GM21717 (cell line): Measurements from ENCODE around the gene CUL4A.
A peak's percentile ranks its signal among the peaks of the same experiment; 100 is the strongest.

Experiments
- ATAC-seq: cut with Tn5 transposase; IDR thresholded peaks from one replicate; pipeline ENCODE4 v1.9.1; 2021; ENCODE audit warnings: mild to moderate bottlenecking, moderate library complexity; ENCODE audit not compliant: unreplicated experiment

CUL4A gene

DNA sequence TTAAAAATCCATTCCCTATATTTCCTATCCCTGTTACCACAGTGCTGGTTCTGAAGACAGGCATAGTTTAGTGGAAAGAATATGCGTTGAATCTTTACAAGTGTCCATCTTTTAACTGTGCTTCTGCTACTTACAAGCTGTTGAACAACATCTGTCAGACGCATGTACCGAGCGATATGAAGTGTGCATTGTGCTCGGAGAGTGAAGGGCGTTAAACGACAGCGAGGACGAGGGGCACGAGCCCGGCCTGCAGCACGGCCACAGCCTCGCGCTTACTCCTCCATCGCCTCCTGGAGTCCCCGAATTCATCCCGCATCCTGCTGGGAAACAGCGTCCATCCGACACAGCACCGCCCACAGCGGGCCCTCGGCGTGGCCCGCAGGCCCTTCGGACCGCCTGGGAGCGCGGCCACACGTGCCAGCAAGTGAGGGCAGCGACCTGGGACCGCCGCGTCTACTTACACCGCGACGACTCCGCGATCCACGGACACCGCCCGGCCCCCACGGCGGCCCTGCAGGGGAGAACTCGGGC is 1.5 kb upstream of the CUL4A start:
- ATAC-seq: peak; percentile 18

GRCh38 chr13:113208421-113209335 is 735 bp upstream of the CUL4A start, which contains the start of gene PCID2:
Gene PCID2, minus strand, starts transcription at chr13:113208669. Its CDS starts 35 bp downstream, at chr13:113208634.
- peak; percentile 80 for ATAC-seq

DNA sequence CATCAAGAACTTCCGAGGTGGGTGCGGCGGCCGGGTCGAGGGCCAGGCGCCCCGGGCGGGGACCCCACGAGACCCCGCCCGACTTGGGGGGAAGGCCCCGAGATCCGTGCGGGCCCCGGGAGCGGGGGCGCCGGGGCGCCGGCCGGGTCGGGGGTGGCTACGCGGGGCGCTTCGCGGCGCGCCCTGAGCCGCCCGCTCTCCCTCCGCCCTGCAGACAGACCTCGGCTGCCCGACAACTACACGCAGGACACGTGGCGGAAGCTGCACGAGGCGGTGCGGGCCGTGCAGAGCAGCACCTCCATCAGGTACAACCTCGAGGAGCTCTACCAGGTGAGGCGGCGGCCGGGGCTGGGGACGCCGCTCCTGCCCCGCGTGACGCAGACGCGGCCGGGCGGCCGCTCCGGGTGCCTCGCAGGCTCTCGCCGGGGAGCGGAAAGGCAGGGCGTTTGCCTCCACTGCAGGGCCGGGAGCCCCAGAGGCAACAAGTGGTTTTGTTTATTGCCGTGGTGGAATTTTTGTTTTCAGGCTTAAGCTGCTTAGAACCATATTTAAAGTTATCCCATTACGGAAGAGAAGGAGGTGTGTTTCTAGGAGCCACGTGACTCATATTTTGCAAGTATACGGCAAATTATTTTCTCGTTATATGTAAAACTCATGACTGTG is 477 bp downstream of the CUL4A start:
- ATAC-seq: peak; percentile 25

- no peak for ATAC-seq
Measured at GRCh38 chr13:113210833-113211232, 1.4 kb downstream of the CUL4A start.

GRCh38 chr13:113211774-113212173 is 2.4 kb downstream of the CUL4A start:
- no peak for ATAC-seq

DNA sequence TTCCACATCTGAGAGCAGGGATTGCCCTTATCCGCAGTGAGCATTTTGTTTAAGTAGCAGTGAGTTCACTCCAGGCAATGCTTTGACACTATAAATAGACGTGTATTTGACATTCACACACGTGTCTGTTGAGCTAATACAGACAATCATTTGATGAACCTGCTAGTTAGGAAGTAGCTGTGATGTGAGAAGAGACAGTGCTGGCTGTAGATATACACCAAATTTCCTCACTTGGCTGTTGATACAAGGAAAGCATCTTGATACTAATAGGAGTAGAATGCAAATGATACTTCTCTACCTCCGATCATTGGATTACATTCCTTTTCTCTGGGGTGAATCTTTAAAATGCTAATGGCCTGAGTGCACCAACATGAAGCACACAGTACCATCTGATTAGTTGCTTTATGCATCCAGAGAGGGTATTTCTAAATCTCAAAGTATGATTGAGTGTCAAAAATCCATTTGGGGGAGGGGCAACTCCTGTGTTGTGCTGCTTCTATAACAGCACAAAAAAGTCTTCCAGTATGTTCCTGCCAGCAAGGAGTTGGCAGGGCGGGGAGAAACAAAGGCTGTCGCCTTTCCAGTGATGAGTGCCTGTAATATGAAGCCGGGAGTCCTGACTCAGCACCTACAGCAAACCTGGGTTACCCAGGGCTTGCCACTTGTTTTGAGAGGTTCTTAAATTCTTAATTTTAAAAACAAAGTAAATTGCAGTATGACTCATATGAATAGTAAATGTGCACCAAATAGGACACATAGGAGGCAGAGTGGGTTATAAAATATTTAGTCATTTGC is 7.0 kb downstream of the CUL4A start:
- no peak for ATAC-seq

DNA sequence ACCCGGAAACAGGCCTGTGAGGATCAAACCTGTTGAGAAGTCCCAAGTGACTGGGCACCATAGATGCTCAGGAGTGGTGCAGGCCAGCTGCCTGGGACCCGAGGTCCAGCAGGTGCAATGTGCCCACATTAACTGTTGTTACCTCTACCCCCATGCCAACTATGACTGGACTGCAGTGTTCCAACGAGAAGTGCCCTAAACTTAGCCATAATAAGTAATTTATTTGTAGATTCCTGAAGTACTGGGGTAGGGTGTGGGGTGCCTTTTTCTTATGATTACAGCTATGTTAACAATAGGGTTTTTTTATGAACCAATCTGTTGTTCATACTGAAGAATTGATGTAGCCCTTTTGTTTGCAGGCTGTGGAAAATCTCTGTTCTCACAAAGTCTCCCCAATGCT is 9.2 kb downstream of the CUL4A start:
- ATAC-seq: no peak

GRCh38 chr13:113219256-113219940 is 10.0 kb downstream of the CUL4A start:
- no peak for ATAC-seq

DNA sequence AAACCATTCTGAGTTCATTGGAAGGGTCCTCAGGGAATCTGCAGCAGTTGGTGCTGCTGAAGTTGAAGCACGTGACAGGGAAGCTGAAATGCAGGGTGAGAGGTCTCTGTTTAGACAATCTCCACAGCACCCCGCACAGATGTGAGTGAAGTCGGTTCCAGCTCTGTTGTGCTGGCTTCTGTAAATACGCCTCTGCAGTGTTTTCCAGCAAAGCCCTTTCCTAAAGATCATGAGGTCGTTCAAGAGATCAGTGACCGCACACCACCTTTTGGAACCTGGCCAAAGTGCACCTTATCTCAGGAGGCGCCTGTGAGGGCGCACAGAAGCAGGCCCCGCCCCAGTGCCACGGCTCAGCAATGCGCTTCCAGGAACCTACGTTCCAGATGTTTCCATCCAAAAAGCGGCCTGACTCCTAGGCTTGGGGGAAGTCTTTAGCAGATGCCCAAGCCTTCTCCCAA is 10.8 kb downstream of the CUL4A start:
- no peak for ATAC-seq

- no peak for ATAC-seq
Measured at GRCh38 chr13:113220877-113221276, 11.5 kb downstream of the CUL4A start.

GRCh38 chr13:113223070-113223469 is 13.7 kb downstream of the CUL4A start:
- ATAC-seq: no peak

- no peak for ATAC-seq
Measured at GRCh38 chr13:113224486-113224885, 15.1 kb downstream of the CUL4A start.

- ATAC-seq: no peak
Measured at GRCh38 chr13:113225515-113225914, 16.1 kb downstream of the CUL4A start.

GRCh38 chr13:113226873-113227450 is 17.5 kb downstream of the CUL4A start:
- ATAC-seq: no peak

GRCh38 chr13:113229161-113229560 is 19.7 kb downstream of the CUL4A start:
- ATAC-seq: no peak

- no peak for ATAC-seq
Measured at GRCh38 chr13:113229791-113230190, 20.4 kb downstream of the CUL4A start.

DNA sequence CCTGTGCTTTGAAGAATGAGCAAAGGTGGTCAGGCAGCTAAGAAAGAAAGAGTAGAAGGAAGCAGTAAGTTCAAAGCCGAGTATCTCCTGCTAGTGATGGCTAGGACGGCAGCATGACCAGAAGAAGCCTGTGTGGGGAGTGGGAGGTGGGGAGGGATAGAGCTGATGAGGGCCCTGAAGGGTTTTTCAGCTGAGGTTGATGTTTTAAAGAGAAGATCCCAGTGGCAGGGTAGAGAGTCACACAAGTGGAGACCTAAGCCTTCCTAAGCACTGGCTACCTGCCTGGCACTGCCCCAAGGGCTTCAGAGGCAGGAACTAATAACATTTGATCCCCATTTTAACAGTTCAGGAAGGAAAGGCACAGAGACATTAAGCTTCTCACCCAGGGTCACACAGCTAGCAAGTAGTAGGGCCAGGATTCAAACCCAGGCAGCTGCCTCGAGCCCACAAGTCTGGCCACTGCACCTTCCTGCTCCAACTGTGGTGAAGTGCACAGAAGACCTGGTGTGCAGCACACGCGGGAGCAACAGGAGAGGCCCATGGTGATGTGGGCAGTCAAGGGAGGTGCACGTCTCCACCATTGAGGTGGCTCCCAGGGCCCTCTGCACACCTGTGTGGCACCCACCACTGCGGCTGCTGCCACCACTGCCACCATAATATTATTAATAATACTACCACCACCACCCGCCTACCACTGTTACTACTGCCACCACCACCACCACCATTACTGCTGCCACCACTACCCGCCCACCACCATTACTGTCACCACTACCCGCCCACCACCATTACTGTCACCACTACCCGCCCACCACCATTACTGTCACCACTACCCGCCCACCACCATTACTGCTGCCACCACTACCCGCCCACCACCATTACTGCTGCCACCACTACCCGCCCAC is 22.1 kb downstream of the CUL4A start:
- ATAC-seq: no peak

- ATAC-seq: no peak
Measured at GRCh38 chr13:113232208-113233003, 23.0 kb downstream of the CUL4A start.
